GM10266 (cell line): Measurements from ENCODE around the gene S100G.

Experiments
- DNase-seq: peaks from one replicate; pipeline ENCODE4 v3.0.0; 2012; ENCODE audit errors: extremely low spot score
- CTCF ChIP-seq: IDR thresholded peaks from 2 replicates; pipeline ENCODE4 v1.5.1; 2012; ENCODE audit warnings: mild to moderate bottlenecking, low read depth; ENCODE audit not compliant: control insufficient read depth, insufficient read depth; ENCODE audit errors: missing control alignments

The S100G gene

GRCh38 chrX:16683007-16683664 is 33.2 kb downstream of the S100G start:
- DNase-seq = no peak
- TF ChIP-seq CTCF = no peak

DNA sequence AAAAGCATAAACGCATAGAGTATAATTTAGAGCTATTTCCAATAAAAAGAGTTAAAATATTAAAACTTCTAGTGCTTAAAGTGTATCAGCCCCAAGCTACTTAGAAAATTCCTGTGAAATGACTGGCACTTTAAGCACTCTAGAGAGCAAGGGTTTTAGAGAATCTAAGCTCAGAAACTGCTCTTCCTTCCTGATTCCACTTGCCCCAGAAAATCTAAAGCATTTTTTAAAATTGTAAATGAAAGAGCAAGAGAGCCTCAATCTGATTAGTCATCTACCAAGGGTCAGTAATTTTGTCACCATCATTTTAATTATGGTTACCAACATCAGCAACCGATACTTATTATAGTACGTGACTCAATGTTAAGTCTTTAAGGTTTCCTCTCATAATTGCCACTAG is 37.6 kb downstream of the S100G start:
- no peak for TF ChIP-seq CTCF
- DNase-seq = no peak

DNA sequence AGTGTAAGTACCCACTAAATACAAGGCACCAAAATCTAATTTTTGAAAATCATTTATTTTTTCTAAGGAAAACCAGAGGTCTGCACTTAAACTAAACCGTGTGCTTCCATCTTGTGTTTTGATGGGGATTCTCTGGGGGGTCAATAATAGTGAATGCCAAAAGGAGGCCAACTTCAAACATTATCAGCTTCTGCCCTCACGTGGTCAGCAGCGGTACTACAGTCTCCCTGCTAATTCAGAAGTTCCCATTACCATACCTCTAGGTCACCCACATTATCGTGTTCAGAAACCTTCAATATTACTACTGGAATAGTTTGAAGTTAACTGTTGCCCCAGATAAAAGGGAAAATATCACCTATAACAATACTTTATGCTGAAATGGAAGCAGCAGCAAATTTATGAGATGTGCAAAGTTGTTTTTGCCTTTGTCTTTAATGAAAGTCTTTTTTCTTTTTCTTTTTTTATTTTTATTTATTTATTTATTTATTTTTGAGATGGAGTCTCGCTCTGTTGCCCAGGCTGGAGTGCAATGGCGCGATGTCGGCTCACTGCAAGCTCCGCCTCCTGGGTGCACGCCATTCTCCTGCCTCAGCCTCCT is 45.2 kb downstream of the S100G start:
- TF ChIP-seq CTCF = peak; percentile 71
- DNase-seq = peak; percentile 26

DNA sequence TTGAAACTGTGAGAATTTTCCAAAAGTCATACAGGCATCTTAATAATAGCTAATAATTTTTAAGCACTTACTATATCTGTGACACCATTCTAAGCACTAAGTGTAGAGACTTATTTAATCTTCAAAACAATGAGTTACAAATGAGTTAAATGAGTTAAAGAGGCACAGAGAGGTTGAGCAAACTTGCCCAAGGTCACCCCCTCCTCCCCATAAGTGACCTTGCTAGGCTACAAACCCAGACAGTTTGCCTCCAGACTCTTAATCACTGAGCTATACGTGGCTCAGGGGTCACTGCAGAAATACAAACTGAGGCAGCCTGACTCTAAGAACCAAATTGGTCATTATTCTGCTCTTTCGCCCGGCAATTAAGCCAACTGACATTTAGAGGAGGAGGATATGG is 47.0 kb downstream of the S100G start:
- no peak for TF ChIP-seq CTCF
- no peak for DNase-seq

- no peak for DNase-seq
- TF ChIP-seq CTCF = no peak
Observed at GRCh38 chrX:16699389-16699788, 49.4 kb downstream of the S100G start.

DNA sequence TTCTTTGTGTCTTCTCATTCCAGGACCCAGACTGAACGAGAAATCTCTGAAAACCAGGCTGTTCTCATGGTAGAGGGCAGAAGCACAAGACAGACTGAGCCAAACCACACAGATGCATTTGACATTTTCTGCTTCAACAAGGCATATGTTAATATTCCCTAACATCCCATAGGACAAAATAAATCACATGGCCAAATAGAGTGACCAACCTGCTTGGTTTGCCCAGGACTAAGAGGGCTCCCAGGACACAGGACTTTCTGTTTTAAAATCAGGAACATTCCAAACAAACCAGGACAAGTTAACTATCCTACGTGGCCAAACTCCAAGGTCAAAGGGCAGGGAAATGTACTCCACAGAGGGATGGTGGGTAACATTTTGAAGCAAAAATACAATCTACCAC is 50.8 kb downstream of the S100G start:
- TF ChIP-seq CTCF = no peak
- no peak for DNase-seq
